Trophoblast cell (in vitro differentiated cells and primary cell): ENCODE results near the gene F7.

Experiments
- DNase-seq, 2 donors: peaks; one replicate each; pipeline ENCODE4 v3.0.0-alpha.2; 2016
- H2AFZ ChIP-seq: 2 replicates; pipeline ENCODE4 v1.6.1; 2013; ENCODE audit warnings: low read length, moderate library complexity, mild to moderate bottlenecking; ENCODE audit not compliant: insufficient read depth, poor library complexity
- H2AK5ac ChIP-seq: 2 replicates; pipeline ENCODE4 v1.6.1; 2013; ENCODE audit warnings: mild to moderate bottlenecking, low read length
- H2BK120ac ChIP-seq: 2 replicates; pipeline ENCODE4 v1.6.1; 2013; ENCODE audit warnings: low read length, mild to moderate bottlenecking, moderate library complexity; ENCODE audit not compliant: insufficient read depth, poor library complexity
- H2BK12ac ChIP-seq: 2 replicates; pipeline ENCODE4 v1.6.1; 2013; ENCODE audit warnings: mild to moderate bottlenecking, low read length, moderate library complexity
- H2BK5ac ChIP-seq: 2 replicates; pipeline ENCODE4 v1.6.1; 2013; ENCODE audit warnings: low read length, low read depth, moderate library complexity, mild to moderate bottlenecking; ENCODE audit not compliant: poor library complexity
- H3K14ac ChIP-seq: 2 replicates; pipeline ENCODE4 v1.6.1; 2013; ENCODE audit warnings: mild to moderate bottlenecking, low read length
- H3K18ac ChIP-seq: 2 replicates; pipeline ENCODE4 v1.6.1; 2013; ENCODE audit warnings: mild to moderate bottlenecking, low read length
- H3K23ac ChIP-seq: 2 replicates; pipeline ENCODE4 v1.6.1; 2013; ENCODE audit warnings: low read length
- H3K27ac ChIP-seq: 2 replicates; pipeline ENCODE4 v1.5.1; 2013; ENCODE audit warnings: low read depth, mild to moderate bottlenecking, inconsistent platforms, low read length, moderate library complexity
- H3K27me3 ChIP-seq: 2 replicates; pipeline ENCODE4 v1.6.1; 2013; ENCODE audit warnings: inconsistent platforms, mild to moderate bottlenecking, low read length, moderate library complexity; ENCODE audit not compliant: insufficient read depth
- H3K36me3 ChIP-seq, 2 experiments: 1 replicate in 1 of 2; 2 replicates in 1 of 2; pipeline ENCODE4 v1.6.1; 2013; ENCODE audit warnings: low read length in 2 of 2, mild to moderate bottlenecking in 2 of 2, moderate library complexity in 1 of 2; ENCODE audit not compliant: insufficient read depth in 2 of 2, control insufficient read depth in 1 of 2
- H3K4ac ChIP-seq: 2 replicates; pipeline ENCODE4 v1.6.1; 2013; ENCODE audit warnings: low read depth, mild to moderate bottlenecking, low read length, moderate library complexity
- H3K4me1 ChIP-seq, 2 experiments: 1 replicate in 1 of 2; 2 replicates in 1 of 2; pipeline ENCODE4 v1.6.1; 2013; ENCODE audit warnings: low read length in 2 of 2, mild to moderate bottlenecking in 2 of 2, moderate library complexity in 1 of 2; ENCODE audit not compliant: insufficient read depth in 2 of 2, control insufficient read depth in 1 of 2
- H3K4me2 ChIP-seq: 2 replicates; pipeline ENCODE4 v1.6.1; 2013; ENCODE audit warnings: inconsistent platforms, mild to moderate bottlenecking, low read length, moderate library complexity
- H3K4me3 ChIP-seq: 2 replicates; pipeline ENCODE4 v1.5.1; 2013; ENCODE audit warnings: mild to moderate bottlenecking, low read depth, low read length, inconsistent platforms
- H3K79me1 ChIP-seq: one replicate; pipeline ENCODE4 v1.6.1; 2013; ENCODE audit warnings: low read length
- H3K79me2 ChIP-seq: 2 replicates; pipeline ENCODE4 v1.6.1; 2013; ENCODE audit warnings: low read length, mild to moderate bottlenecking; ENCODE audit not compliant: control insufficient read depth, insufficient read depth, poor library complexity
- H3K9ac ChIP-seq: 2 replicates; pipeline ENCODE4 v1.6.1; 2013; ENCODE audit warnings: mild to moderate bottlenecking, low read length
- H3K9me3 ChIP-seq: 2 replicates; pipeline ENCODE4 v1.6.1; 2013; ENCODE audit warnings: low read depth, mild to moderate bottlenecking, control low read depth, inconsistent platforms, low read length; ENCODE audit not compliant: insufficient read depth
- H4K12ac ChIP-seq: 2 replicates; pipeline ENCODE4 v1.6.1; 2013; ENCODE audit warnings: low read depth, mild to moderate bottlenecking, low read length, moderate library complexity
- H4K8ac ChIP-seq: 2 replicates; pipeline ENCODE4 v1.6.1; 2013; ENCODE audit warnings: low read depth, mild to moderate bottlenecking, low read length, moderate library complexity
- H4K91ac ChIP-seq: one replicate; pipeline ENCODE4 v1.6.1; 2013; ENCODE audit warnings: low read depth, mild to moderate bottlenecking, low read length, moderate library complexity
- WGBS: extraction: QIAGEN DNeasy Blood & Tissue Kit; methylation state at CpG from one replicate; pipeline ENCODE4 v1.1.7; 2013; ENCODE audit warnings: missing lambda C conversion rate; ENCODE audit not compliant: insufficient read length, insufficient coverage; ENCODE audit errors: extremely low coverage; 5-methylcytosine and 5-hydroxymethylcytosine counted together

The F7 gene

GRCh38 chr13:113164492-113164891 is 58.9 kb downstream of the F7 start:
- Histone ChIP-seq H3K23ac (no peak overlapping the region), H2BK12ac (no peak overlapping the region), H3K4me2 (no peak overlapping the region), H3K9me3 (no peaks in the 10 kb centered on the region), H4K91ac (no peak overlapping the region), H3K79me1 (no peaks in the 10 kb centered on the region), H3K27ac (no peak overlapping the region), H4K8ac (no peak overlapping the region), H2BK5ac (no peak overlapping the region), H3K9ac (no peak overlapping the region), H3K36me3 (peaks cover 5 to 6% of the 10 kb centered on the region in 2 experiments), H3K27me3 (no peaks in the 10 kb centered on the region), H2AFZ (no peak overlapping the region), H2AK5ac (no peak overlapping the region), H3K4ac (no peak overlapping the region), H3K14ac (no peak overlapping the region), H3K18ac (no peak overlapping the region), H3K4me1 (no peaks in the 10 kb centered on the region), H3K4me3 (no peak overlapping the region), H2BK120ac (no peak overlapping the region), H4K12ac (no peak overlapping the region), H3K79me2 (no peaks in the 10 kb centered on the region)
- DNase-seq, result no peak
- no CpG with 5 or more reads among the region's 12 CpGs for WGBS

DNA sequence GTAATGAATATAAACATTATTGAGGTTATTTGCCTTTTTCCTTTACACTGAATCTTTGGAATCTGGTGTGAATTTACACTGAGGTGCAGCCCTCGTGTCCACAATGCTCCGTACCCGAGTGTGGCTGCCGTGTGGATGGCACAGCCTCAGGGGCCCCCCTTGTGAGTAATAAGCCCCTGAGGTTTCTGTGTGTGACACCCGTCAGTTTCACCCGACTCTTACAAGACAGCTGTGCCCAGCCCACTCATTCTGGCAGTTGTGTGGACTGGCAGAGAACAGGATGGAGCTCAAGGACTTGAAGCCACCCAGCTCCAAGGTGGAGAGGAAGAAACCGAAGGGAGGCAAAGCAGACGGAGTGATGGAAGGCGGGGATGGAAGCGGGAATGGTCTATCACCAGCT is 60.7 kb downstream of the F7 start:
- H3K27me3 ChIP-seq, result no peaks in the 10 kb centered on the region
- H2AFZ ChIP-seq, result no peak overlapping the region
- H3K79me1 ChIP-seq, result no peaks in the 10 kb centered on the region
- H3K27ac ChIP-seq, result no peak overlapping the region
- H2BK5ac ChIP-seq, result no peak overlapping the region
- peaks cover 1% of the 10 kb centered on the region for H3K9me3 ChIP-seq
- DNase-seq, result no peak
- no peak overlapping the region for H2BK12ac ChIP-seq
- no peak overlapping the region for H3K4me2 ChIP-seq
- no peaks in the 10 kb centered on the region for H3K79me2 ChIP-seq
- H3K4ac ChIP-seq, result no peak overlapping the region
- no peak overlapping the region for H4K91ac ChIP-seq
- H2BK120ac ChIP-seq, result no peak overlapping the region
- no peak overlapping the region for H3K18ac ChIP-seq
- H3K23ac ChIP-seq, result no peak overlapping the region
- no peak overlapping the region for H4K8ac ChIP-seq
- H3K4me1 ChIP-seq, result no peaks in the 10 kb centered on the region
- peaks cover 8 to 11% of the 10 kb centered on the region in 2 experiments for H3K36me3 ChIP-seq
- no peak overlapping the region for H3K9ac ChIP-seq
- WGBS, result no CpG with 5 or more reads among the region's 10 CpGs
- H3K14ac ChIP-seq, result no peak overlapping the region
- H3K4me3 ChIP-seq, result no peak overlapping the region
- H4K12ac ChIP-seq, result no peak overlapping the region
- no peak overlapping the region for H2AK5ac ChIP-seq

DNA sequence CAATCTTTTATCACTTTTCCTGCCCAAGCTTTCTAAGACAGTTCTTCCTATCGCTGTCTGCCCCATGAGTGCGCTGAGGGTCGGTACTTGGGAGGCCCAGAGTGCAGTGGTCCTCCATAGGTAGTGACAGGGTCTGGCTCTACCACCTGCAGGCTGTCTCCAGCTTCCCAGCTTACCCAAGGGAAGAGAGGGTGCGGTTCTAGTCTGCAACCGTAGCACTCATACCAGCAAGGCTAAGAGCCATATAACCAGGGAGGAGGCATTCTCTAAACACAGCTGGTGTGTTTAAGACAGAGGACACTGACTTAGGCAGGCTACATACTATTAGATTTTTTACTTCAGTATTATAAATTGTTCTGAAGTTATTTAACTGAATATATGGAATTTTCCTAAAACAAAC is 61.1 kb downstream of the F7 start:
- no peak overlapping the region for H2BK120ac ChIP-seq
- H4K12ac ChIP-seq, result no peak overlapping the region
- no peak overlapping the region for H4K91ac ChIP-seq
- H3K36me3 ChIP-seq, result peaks cover 11 to 15% of the 10 kb centered on the region in 2 experiments
- no peak overlapping the region for H3K4ac ChIP-seq
- H4K8ac ChIP-seq, result no peak overlapping the region
- no peak overlapping the region for H3K4me3 ChIP-seq
- H3K4me2 ChIP-seq, result no peak overlapping the region
- H3K4me1 ChIP-seq, result no peaks in the 10 kb centered on the region
- no peak overlapping the region for H3K9ac ChIP-seq
- H3K23ac ChIP-seq, result no peak overlapping the region
- no peaks in the 10 kb centered on the region for H3K79me1 ChIP-seq
- no peak for DNase-seq
- no peak overlapping the region for H2BK5ac ChIP-seq
- no peaks in the 10 kb centered on the region for H3K79me2 ChIP-seq
- no peak overlapping the region for H2AK5ac ChIP-seq
- no peaks in the 10 kb centered on the region for H3K27me3 ChIP-seq
- H3K18ac ChIP-seq, result no peak overlapping the region
- no peak overlapping the region for H2AFZ ChIP-seq
- WGBS, result no CpG with 5 or more reads among the region's 5 CpGs
- no peak overlapping the region for H3K14ac ChIP-seq
- H3K9me3 ChIP-seq, result peaks cover 3% of the 10 kb centered on the region
- no peak overlapping the region for H2BK12ac ChIP-seq
- H3K27ac ChIP-seq, result no peak overlapping the region

DNA sequence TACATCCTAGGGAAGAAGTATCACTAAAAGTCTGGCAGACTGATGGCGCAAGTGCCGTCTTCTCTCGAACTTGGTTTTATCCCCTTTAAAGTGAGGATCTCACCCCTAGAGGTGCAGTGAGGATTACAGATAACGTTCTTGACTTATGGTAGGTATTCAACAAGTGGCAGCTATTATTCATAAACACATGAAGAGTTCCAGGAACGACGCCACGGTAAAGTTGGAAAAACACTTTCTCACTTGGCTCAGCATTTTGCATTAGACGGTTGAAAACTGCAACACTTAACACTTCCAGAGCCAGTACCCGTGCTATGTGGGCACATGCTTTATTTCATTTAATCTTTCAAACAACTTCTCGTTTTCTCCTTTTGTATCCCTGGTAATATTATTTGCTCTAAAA is 61.6 kb downstream of the F7 start:
- no peaks in the 10 kb centered on the region for H3K79me2 ChIP-seq
- H3K9me3 ChIP-seq, result peaks cover 3% of the 10 kb centered on the region
- H3K4me3 ChIP-seq, result no peak overlapping the region
- no peak overlapping the region for H4K91ac ChIP-seq
- H3K4me2 ChIP-seq, result no peak overlapping the region
- no peak for DNase-seq
- H4K12ac ChIP-seq, result no peak overlapping the region
- no CpG with 5 or more reads among the region's 10 CpGs for WGBS
- no peak overlapping the region for H3K9ac ChIP-seq
- peaks cover 15 to 19% of the 10 kb centered on the region in 2 experiments for H3K36me3 ChIP-seq
- H3K23ac ChIP-seq, result no peak overlapping the region
- H2AFZ ChIP-seq, result no peak overlapping the region
- H3K18ac ChIP-seq, result no peak overlapping the region
- H2BK12ac ChIP-seq, result no peak overlapping the region
- no peak overlapping the region for H3K14ac ChIP-seq
- H3K27ac ChIP-seq, result no peak overlapping the region
- no peaks in the 10 kb centered on the region for H3K79me1 ChIP-seq
- H4K8ac ChIP-seq, result no peak overlapping the region
- H2BK120ac ChIP-seq, result no peak overlapping the region
- no peak overlapping the region for H3K4ac ChIP-seq
- no peaks in the 10 kb centered on the region for H3K27me3 ChIP-seq
- H2AK5ac ChIP-seq, result no peak overlapping the region
- H2BK5ac ChIP-seq, result no peak overlapping the region
- H3K4me1 ChIP-seq, result no peaks in the 10 kb centered on the region
